HCT116 (cell line): ENCODE data around the gene RTN4RL2. TPM values are rescaled to one million over a fixed set of nuclear protein-coding genes. Genes with fewer than 3 reads are reported as not detected.

Source experiments
- ATAC-seq: fragments of 200-7000 bp; cut with Tn5 transposase; 2 replicates; pipeline ENCODE4 v1.9.1; 2020; ENCODE audit warnings: mild to moderate bottlenecking, moderate library complexity
- BruUV-seq: library from RNA; stranded (reverse); fragments of 400-500 nt; replicated peaks from 2 replicates; lab custom pipeline; 2021; lab: Mats Ljungman, UMichigan
- CTCF ChIA-PET: fragments of 300-600 bp; sonication (Branson Sonifier 250); formaldehyde crosslinking; loops from one replicate; lab custom pipeline; 2021; ENCODE audit warnings: antibody characterized with exemption; lab: Charles Lee
- POLR2A ChIA-PET: fragments of 300-600, 350-600 bp; sonication (Branson Sonifier 250); formaldehyde crosslinking; loops from one replicate; lab custom pipeline; 2021; ENCODE audit warnings: antibody characterized with exemption; lab: Charles Lee
- RAD21 ChIA-PET, 2 experiments: fragments of 300-600 bp; sonication (Branson Sonifier 250); formaldehyde crosslinking; loops; one replicate each; lab custom pipeline; 2023; ENCODE audit warnings: low total read pairs in 2 of 2; ENCODE audit not compliant: uncharacterized antibody in 2 of 2, unreplicated experiment in 2 of 2, low non-redundant PET in 1 of 2; lab: Charles Lee
- DNase-seq: peaks from one replicate; pipeline ENCODE4 v3.0.0-alpha.2; 2010; ENCODE audit warnings: low read depth, low spot score
- H2AFZ ChIP-seq: fragments of 200-600 bp; shearing (Covaris generic), sonication (generic); 2 replicates; pipeline ENCODE4 v1.6.1; 2017; ENCODE audit warnings: low read depth, mixed run types, mixed read lengths, antibody characterized with exemption, low read length; ENCODE audit not compliant: poor library complexity, severe bottlenecking
- H3K27ac ChIP-seq: 2 replicates; pipeline ENCODE4 v1.5.1; 2012; ENCODE audit warnings: low read depth, low read length
- H3K27me3 ChIP-seq: fragments of 200-600 bp; sonication (generic); 2 replicates; pipeline ENCODE4 v1.6.1; 2016; ENCODE audit warnings: mixed run types, low read length, mixed read lengths; ENCODE audit not compliant: insufficient read depth
- H3K36me3 ChIP-seq, 2 experiments: fragments of 200-500 bp in 1 of 2; fragments of 200-600 bp in 1 of 2; sonication (Bioruptor generic) in 1 of 2; sonication (generic) in 1 of 2; 2 replicates each; pipeline versions ENCODE4 v1.5.1 to v1.6.1; 2014 to 2016; ENCODE audit warnings: low read length in 2 of 2, inconsistent platforms in 1 of 2, mixed read lengths in 1 of 2, mixed run types in 1 of 2; ENCODE audit not compliant: insufficient read depth in 2 of 2, control insufficient read depth in 1 of 2
- H3K4me1 ChIP-seq, 2 experiments: fragments of 200-600 bp in 1 of 2; sonication (generic) in 1 of 2; 2 replicates each; pipeline versions ENCODE4 v1.5.1 to v1.6.1; 2012 to 2017; ENCODE audit warnings: low read length in 2 of 2, inconsistent platforms in 1 of 2, mild to moderate bottlenecking in 1 of 2, mixed read lengths in 1 of 2, mixed run types in 1 of 2, moderate library complexity in 1 of 2; ENCODE audit not compliant: insufficient read depth in 2 of 2, control insufficient read depth in 1 of 2
- H3K4me2 ChIP-seq: fragments of 200-600 bp; sonication (generic); 2 replicates; pipeline ENCODE4 v1.6.1; 2017; ENCODE audit warnings: mixed run types, low read length, mixed read lengths
- H3K4me3 ChIP-seq, 2 experiments: fragments of 200-600 bp in 1 of 2; sonication (generic) in 1 of 2; replicated peaks in 1 of 2; 2 replicates each; pipeline ENCODE4 v1.5.1; 2011 to 2016; ENCODE audit warnings: low read length in 2 of 2, control low read depth in 1 of 2, low read depth in 1 of 2, mild to moderate bottlenecking in 1 of 2, mixed read lengths in 1 of 2, mixed run types in 1 of 2
- H3K79me2 ChIP-seq: fragments of 200-600 bp; sonication (generic); 2 replicates; pipeline ENCODE4 v1.6.1; 2017; ENCODE audit warnings: mild to moderate bottlenecking, mixed run types, low read length, moderate library complexity, mixed read lengths; ENCODE audit not compliant: insufficient read depth
- H3K9ac ChIP-seq: fragments of 200-600 bp; sonication (generic); 2 replicates; pipeline ENCODE4 v1.6.1; 2016; ENCODE audit warnings: low read length, mixed read lengths
- H3K9me2 ChIP-seq: fragments of 200-600 bp; sonication (generic), shearing (Covaris generic); 2 replicates; pipeline ENCODE4 v1.6.1; 2017; ENCODE audit warnings: mixed run types, mild to moderate bottlenecking, moderate library complexity; ENCODE audit not compliant: insufficient read depth
- H3K9me3 ChIP-seq, 2 experiments: fragments of 200-500 bp in 1 of 2; fragments of 200-600 bp in 1 of 2; sonication (Bioruptor generic) in 1 of 2; sonication (generic) in 1 of 2; 2 replicates each; pipeline ENCODE4 v1.6.1; 2014 to 2017; ENCODE audit warnings: low read length in 2 of 2, mixed read lengths in 2 of 2, inconsistent platforms in 1 of 2, low read depth in 1 of 2, mild to moderate bottlenecking in 1 of 2, mixed run types in 1 of 2, moderate library complexity in 1 of 2; ENCODE audit not compliant: control insufficient read depth in 1 of 2, insufficient read depth in 1 of 2
- H4K20me1 ChIP-seq: fragments of 200-600 bp; sonication (generic), shearing (Covaris generic); 2 replicates; pipeline ENCODE4 v1.6.1; 2017; ENCODE audit warnings: mixed run types, mild to moderate bottlenecking, moderate library complexity; ENCODE audit not compliant: insufficient read depth
- CBX3 ChIP-seq: IDR thresholded peaks from 2 replicates; pipeline ENCODE4 v1.6.1; 2012; ENCODE audit warnings: low read depth
- CTCF ChIP-seq, 3 experiments: fragments of 200-600 bp in 1 of 3; sonication (generic) in 1 of 3; IDR thresholded peaks in 2 of 3; conservative IDR thresholded peaks in 1 of 3; 2 replicates each; pipeline ENCODE4 v1.5.1; 2012 to 2017; ENCODE audit warnings: low read depth in 2 of 3, low read length in 2 of 3, antibody characterized with exemption in 1 of 3, borderline replicate concordance in 1 of 3, control low read depth in 1 of 3, mild to moderate bottlenecking in 1 of 3, mixed read lengths in 1 of 3, mixed run types in 1 of 3, moderate library complexity in 1 of 3; ENCODE audit not compliant: insufficient read depth in 1 of 3
- ELF1 ChIP-seq: IDR thresholded peaks from 2 replicates; pipeline ENCODE4 v1.6.1; 2012; ENCODE audit warnings: low read depth, borderline replicate concordance
- FOSL1 ChIP-seq: IDR thresholded peaks from 2 replicates; pipeline ENCODE4 v1.6.1; 2012; ENCODE audit warnings: low read depth
- MAX ChIP-seq: IDR thresholded peaks from 2 replicates; pipeline ENCODE4 v1.6.1; 2012
- POLR2A ChIP-seq: IDR thresholded peaks from 2 replicates; pipeline ENCODE4 v1.7.0; 2011; ENCODE audit warnings: borderline replicate concordance; ENCODE audit not compliant: insufficient read depth, insufficient read length; ENCODE audit errors: extremely low read depth
- RAD21 ChIP-seq: IDR thresholded peaks from 2 replicates; pipeline ENCODE4 v1.6.1; 2012; ENCODE audit warnings: low read depth, mild to moderate bottlenecking
- ZNF274 ChIP-seq: fragments of 200-500 bp; sonication (Bioruptor generic); IDR thresholded peaks from 2 replicates; pipeline ENCODE4 v1.6.1; 2014; ENCODE audit warnings: mild to moderate bottlenecking, low read depth, low read length, inconsistent platforms
- intact Hi-C: fragments of 100-400 bp; cut with micrococcal nuclease; formaldehyde crosslinking; loops from 2 replicates; pipeline ENCODE4 v1.10.0; 2022
- total RNA-seq: library from RNA; stranded (reverse); gene quantifications from one replicate; pipeline ENCODE4 v1.2.1, GENCODE V29; 2021; ENCODE audit not compliant: unreplicated experiment

RTN4RL2 gene
- total RNA-seq, 1 experiment from 2014 or later: 24.0 TPM

GRCh38 chr11:57480409-57481137 lies 20.2 kb downstream of the RTN4RL2 start:
- Histone ChIP-seq H3K27me3 (no peaks in the 10 kb centered on the region), H3K9ac (no peak overlapping the region), H3K4me3 (no peak overlapping the region), H3K9me3 (no peaks in the 10 kb centered on the region), H3K4me2 (no peak overlapping the region), H3K79me2 (no peaks in the 10 kb centered on the region), H3K4me1 (no peaks in the 10 kb centered on the region), H2AFZ (no peak overlapping the region), H4K20me1 (no peaks in the 10 kb centered on the region), H3K27ac (no peak overlapping the region), H3K9me2 (no peaks in the 10 kb centered on the region), H3K36me3 (no peaks in the 10 kb centered on the region)
- RAD21 ChIA-PET: no interaction called here
- intact Hi-C loops: no loop called here
- ATAC-seq (peak; percentile 90), DNase-seq (no peak)
- CTCF ChIA-PET: interaction anchor here (0.9 to 1.8 kb wide), 3 partner anchors 11 to 17 kb away, joined by 3 to 8 read pairs (median 3); no protein-coding TSS in a partner anchor
- BruUV-seq: no TSS peak
- no peak for TF ChIP-seq ZNF274
- TF ChIP-seq ELF1: no peak
- peak; percentile 58 for TF ChIP-seq RAD21
- TF ChIP-seq CBX3: no peak
- TF ChIP-seq POLR2A: no peak
- no peak for TF ChIP-seq MAX
- TF ChIP-seq FOSL1: no peak
- TF ChIP-seq CTCF (IDR thresholded peaks at IDR 0.05 in 2 of 3, conservative IDR thresholded peaks at IDR 0.05 in 1 of 3; ENCODE audit: borderline replicate concordance in 1 of 3, insufficient read depth in 1 of 3, low read depth in 2 of 3, low read length in 2 of 3): peak; percentile 63 to 86 (median 86)
- POLR2A ChIA-PET: no interaction called here
